ENCODE data around the gene SAMSN1.
"Not testable (repeated sequence)": the region's sequence is repeated elsewhere in the genome, so short reads cannot be mapped to it uniquely, and the experiment has no call there.

The SAMSN1 gene

DNA sequence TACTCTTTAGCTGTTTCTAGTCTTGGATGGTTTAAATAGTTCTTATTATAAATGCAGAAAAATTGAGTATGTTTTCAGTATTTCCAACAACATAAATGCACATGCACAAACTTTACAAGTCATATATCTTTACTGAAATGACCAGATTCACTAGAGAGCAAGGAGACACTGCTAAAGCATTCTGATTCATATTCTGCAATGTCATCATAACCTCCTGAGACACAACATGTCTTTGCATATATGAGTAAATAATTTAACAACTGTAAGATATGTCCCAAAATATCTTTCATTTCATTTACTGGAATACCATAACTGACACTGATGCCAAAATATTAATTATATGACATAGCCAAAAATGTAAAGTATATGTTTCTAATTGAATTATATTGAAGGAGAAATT is 16.8 kb upstream of the SAMSN1 start:
- no peak for DNase-seq

DNA sequence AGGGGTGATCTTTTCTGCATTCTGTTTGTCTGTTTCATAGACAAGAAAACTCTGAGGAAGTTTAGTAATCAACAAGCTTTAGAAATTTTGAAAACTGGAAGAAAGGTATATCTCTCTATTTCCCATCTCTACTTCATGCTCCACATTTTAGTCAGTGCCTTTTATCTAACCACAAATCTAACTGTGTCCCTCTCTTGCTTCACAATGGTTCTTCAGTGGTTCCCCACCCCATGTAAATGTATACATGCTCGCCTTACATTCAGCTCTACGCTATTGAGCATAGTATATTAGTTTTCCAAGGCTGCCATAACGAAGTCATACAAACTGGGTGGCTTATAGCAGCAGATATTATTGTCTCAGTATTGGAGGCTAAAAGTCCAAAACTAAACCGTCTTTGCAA is 14.4 kb upstream of the SAMSN1 start:
- DNase-seq, result no peak

DNA sequence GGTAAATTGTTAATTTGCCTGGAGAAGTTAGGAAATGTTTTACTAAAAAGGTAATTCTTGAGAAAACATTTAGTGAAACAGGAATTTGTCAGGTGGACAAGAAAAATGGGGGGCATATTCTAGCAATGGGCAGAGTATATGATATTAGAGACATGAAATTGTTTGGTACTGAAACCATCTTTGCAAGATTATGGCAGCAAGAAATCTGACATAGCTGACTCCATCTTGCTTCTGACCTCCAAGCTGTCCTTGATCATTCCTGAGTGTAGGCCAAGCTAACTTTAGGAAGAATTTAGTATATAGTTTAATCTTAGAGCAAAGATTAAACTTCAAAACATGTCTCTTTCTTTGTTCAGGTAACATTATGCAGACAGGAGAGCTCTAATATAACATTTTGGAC is 14.0 kb upstream of the SAMSN1 start:
- DNase-seq, result no peak

DNA sequence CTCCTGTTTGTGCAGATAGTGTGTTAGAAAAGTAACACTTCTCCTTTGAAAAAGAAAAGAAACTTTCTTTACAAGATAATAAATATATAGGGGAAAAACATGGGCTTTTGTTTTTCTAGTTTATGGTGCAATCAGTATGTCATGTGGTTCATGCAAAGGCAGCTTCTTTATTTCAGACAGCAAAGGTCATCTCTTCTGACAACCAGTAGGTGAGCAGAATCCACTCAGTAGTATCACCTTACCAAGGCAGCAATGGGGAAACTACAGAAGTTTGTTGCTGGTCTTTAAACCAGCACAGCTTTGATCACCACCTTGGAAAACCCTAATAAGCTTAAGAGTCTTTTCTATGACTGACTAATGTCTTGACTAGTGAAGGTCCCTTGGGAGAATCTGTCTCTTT is 13.0 kb upstream of the SAMSN1 start:
- DNase-seq, result no peak

DNA sequence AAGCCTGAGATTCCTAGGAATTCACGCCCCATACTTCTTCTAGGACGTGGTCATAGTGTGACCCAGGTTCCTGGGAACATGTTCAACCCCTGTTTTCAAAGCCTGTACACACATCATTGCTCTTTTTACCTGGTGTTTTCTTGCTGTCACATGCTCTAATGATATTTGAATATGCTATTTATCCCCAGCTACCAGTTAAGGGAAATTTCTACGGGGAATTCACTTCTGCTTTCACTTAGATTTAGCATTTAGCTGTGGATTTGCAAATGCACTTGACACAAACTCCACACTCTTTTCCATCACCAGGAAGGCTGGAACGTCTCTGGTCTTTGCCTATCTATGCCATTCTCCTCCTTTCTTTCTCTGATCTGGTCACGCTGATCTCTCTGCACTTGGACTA is 11.3 kb upstream of the SAMSN1 start:
- no peak for DNase-seq

DNA sequence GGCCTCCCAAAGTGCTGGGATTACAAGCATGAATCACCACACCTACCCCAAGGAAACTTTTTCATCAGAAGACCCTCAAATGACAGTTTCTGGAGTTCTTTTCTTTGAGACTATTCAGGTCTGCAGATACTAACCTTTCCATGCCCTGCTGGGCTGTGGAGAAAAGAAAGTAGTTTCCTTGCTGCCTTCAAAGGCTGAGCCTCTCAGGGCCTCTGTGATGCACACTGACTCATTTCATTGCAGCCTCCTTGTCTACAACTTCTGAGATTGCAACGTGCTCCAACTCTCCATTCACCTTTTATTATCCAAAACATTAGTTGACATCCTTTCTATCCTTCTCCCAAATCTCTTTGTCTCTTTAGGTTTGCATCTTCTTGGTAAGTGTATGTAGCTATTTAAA is 8.8 kb upstream of the SAMSN1 start:
- DNase-seq, result no peak

DNA sequence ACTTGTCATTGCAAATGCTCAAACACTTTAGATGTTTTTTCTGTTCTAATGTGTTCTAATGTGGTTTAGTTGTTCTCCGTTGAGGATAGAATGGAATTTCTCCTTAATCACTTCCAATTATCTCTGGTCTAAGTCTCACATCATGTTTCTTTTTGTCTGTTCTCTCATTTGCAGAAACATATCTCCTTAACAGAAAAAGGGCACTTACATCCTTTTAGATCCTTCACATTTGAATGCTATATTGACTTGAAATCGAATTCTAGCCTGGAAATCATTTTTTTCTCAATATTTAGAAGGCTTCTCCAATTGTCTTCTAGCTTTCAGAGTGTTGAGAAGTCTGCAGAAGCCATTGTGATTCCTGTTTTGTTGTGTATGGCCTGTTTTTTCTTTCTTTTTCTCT is 7.3 kb upstream of the SAMSN1 start:
- DNase-seq, result no peak

DNA sequence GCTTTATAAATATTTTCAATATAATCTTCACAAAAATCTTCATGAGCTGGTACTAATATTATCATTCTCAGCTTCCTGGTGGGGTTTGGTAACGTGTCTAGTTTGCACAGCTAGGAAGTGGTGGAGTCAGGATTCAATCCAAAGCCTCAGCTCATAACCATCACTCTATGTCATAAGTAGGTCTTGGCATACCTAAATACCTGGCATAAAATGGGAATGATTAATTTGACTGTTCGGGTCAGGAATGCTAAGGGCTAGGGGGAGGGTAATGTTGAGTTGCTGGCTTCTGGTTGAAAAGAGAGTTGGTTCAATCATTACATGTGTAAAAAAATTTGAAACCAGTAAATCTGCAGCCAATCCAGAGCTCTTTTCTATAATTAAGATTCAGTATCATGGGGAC is 5.6 kb upstream of the SAMSN1 start:
- DNase-seq, result no peak

DNA sequence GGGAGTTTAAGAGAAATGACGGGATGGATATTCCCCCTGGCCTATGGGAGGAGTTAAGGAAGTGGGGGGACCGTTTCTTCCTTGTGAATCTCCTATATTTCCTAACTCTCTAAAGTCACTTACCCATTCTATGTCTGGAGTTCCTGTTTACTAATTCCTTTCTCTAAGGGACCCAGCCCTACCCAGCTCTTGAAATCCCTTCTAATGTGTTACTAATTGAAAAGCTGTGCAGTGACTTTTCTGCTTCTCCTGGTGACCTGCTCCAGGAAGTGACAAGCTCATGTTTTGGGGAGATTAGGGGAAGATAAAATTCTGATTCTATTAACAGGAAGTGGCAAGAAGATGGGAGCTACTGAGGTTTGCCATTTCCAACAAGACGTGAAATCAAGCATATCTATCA is 4.0 kb upstream of the SAMSN1 start:
- DNase-seq, result no peak

DNA sequence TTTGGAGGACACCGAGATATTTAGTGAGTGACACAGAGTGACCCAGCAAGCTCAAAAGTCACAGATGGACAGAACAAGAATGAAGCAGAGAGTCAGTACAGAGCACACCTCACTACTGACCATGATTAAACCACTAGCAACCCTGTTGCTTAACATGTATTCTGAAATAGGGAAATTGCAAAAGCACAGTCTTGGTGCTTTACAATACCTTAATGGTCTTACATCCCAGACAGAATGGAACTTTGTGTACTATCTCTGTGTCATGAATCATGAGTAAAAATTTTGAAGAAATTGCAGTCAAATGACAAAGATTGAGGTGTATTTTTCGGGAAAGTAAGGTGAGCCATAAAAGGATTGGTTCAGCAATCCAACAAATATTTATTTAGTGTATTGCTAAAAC is 2.7 kb upstream of the SAMSN1 start:
- no peak for DNase-seq

DNA sequence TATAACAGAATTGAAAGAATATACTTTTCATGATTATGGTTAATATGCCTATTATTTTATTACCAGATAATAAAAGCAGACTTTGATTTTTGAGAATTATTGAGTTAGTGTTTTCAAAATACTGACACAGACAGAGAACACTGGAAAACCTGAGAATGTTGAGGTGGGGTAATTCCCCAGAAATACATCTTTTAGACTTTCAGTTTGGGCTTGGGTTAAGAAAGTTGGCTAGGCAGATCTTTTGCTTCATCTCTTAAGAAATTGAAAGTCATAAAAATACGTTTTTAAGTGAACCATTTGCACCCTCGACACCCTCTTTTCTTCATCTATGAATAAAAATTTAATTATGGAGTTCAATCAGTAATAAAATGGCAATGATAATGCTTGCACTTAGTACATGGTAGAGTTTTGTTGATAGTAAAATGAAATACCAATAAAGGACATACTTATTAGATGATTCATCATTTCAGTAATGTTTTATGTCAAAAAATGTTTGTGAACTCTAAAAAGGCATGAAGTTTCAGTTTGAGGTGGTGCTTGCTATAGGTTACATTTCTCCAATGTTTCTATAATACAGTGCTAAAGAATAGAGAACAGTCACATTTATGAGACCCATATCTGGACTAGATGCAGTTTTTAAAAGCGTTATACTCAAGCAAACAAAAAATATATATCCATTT is 1.9 kb upstream of the SAMSN1 start:
- no peak for DNase-seq

DNA sequence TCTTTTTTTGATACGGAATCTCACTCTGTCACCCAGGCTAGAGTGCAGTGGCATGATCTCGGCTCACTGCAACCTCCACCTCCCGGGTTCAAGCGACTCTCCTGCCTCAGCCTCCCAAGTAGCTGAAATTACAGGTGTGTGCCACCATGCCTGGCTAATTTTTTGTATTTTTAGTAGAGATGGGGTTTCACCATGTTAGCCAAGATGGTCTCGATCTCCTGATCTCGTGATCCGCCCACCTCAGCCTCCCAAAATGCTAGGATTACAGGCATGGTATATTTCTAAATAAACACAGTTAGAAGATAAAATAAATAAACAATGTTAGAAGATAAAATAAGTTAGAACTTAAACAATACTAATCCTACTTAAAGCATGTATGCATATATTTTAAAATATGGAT is 604 bp upstream of the SAMSN1 start:
- not testable (repeated sequence) for DNase-seq

DNA sequence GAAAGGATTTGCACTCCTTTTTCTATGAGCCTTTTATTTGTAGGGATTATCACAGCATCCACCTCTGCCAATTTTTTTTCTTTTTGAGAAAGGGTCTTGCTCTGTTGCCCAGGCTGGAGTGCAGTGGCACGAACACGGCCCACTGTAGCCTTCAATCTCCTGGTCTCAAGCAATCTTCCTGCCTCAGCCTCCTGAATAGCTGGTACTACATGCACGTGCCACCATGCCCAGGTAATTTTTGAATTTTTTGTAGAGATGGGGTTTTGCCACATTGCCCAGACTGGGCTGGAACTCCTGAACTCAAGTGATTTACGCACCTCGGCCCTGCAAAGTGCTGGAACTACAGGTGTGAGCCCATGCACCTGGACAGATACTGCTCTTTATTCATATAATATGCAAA is 2.1 kb downstream of the SAMSN1 start:
- DNase-seq, result no peak

DNA sequence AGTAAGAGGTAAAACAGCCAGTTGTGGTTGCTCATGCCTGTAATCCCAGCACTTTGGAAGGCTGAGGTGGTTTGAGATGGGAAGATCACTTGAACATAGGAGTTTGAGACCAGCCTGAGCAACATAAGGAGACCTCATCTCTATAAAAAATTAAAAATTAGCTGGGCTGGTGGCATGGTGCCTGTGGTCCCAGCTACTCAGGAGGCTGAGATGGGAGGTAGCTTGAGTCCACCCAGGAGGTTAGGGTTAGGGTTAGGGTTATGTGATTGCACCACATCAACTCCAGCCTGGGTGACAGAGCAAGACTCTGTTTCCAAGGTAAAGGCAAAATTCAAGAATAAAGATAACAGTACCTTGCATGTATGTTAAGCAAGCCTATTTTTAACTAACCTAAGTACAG is 3.5 kb downstream of the SAMSN1 start:
- DNase-seq, result no peak

DNA sequence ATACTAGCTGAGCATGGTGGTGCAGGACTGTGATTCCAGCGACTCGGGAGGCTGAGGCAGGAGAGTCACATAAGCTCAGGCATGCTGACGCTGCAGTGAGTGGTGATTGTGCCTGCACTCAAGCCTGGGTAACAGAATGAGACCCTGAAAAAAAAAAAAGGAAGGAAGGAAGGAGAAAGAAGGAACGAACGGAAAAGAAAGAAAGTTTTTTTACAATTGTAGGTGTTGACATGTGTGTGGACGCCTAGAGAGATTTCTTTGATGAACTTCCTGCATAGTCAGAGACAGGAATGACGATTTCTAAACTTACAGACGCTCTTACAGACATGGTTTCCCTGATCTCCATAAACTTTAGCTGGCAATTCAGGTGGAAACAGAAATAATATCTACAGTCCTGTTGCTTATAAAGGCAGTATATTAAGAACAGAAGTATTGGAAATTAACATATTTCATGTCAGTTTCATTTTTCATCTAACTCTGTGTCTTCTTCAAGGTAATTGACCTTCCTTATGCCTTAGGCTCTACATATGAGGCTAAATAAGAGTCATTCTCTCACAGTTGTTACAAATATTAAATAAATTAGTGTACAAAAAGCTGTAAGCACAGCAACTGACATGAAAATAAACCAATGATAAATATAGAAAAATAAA is 4.1 kb downstream of the SAMSN1 start:
- DNase-seq, result no peak

DNA sequence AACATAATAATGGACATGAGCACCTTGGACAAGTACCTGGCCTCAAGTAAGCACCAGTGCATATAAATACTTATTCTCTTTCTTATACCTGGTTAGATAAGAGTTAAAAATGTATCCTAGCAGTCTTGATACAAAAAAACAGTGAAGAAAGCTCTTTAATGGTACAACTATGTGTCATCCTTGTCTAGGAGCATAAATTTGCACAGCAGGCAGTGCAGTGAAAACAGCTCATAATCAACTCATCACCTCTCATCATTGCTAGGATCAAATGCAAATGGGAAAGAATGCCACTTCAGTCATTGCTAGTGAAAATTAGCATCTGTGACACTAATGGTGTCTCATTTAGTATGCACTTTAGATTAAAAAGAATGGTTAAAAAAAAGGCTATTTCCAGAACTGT is 7.6 kb downstream of the SAMSN1 start:
- no peak for DNase-seq

DNA sequence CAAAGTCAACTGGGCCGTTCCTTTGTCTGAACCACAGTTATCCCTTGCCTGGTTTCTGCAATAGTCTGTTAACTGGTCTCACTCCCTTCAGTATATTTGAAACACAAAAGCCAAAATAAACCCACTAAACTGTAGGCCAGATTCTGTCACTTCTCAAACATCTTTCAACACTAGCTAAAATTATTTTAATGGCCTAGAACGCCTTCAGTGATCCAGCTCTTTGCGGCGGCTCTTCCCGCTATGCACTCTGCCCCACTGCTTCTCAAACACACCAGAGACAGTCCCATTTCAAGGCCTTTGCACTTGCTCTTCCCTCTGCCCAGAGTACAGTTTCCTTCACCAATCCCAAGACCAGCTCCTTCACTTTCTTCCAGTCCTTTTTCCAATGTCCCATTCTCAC is 9.2 kb downstream of the SAMSN1 start:
- no peak for DNase-seq

DNA sequence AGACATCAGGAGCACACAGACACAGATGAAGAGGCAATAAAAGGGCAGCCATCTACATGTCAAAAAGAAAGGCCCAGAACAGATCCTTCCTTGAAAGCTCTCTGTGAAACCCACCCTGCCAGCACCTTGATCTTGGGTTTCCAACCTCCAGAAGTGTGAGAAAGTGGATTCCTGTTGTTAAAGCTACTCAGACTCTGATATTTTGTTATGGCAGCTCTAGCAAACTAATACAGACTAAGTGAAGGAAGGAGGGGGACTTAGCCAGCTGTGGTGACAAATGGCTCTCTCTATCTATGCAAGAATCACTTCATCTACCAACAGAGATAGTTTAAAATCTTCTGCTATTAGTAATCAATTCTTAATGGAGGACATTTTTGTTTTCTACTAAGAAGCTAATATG is 10.4 kb downstream of the SAMSN1 start:
- no peak for DNase-seq

DNA sequence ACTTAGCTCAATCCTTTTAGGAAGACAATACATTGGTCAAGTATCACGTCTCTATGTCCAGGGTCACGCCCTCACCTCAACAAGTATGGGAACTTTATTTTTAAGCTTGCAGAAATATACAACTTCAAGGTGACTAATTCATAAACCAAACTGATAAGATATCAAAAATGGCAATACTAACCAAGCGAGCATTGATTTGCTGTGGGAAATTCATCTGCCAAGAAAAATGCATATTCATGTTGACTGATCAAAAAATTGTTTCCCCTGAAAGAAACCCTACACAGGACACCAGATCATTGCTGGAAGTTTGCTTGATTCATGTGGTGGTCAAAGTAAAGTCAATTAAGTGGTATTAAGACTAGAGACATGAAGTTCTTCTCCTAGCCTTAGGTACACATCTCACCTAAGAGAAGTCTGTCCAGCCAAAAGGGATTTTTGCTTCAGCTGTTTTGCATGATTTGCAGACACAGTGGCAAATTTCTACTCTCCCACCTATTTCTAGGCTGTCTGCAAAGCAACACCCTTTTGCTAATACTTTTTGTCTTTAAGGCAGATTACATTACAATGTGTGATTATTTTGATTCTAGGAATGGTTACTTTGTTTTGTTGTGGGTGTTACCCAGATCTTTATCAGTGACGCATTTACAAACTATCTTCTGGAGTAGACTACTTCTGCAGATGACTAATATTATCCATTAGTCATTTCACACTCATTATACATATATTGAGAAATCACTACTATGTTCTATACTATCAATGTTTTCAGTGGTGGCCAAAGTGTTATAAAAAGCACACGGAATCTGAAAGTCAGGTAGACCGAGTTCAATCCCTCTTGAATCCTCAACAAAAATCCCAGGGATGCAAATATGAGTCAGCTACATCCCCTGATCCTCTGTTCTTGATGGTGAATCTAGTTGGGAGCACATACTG is 12.4 kb downstream of the SAMSN1 start:
- no peak for DNase-seq

DNA sequence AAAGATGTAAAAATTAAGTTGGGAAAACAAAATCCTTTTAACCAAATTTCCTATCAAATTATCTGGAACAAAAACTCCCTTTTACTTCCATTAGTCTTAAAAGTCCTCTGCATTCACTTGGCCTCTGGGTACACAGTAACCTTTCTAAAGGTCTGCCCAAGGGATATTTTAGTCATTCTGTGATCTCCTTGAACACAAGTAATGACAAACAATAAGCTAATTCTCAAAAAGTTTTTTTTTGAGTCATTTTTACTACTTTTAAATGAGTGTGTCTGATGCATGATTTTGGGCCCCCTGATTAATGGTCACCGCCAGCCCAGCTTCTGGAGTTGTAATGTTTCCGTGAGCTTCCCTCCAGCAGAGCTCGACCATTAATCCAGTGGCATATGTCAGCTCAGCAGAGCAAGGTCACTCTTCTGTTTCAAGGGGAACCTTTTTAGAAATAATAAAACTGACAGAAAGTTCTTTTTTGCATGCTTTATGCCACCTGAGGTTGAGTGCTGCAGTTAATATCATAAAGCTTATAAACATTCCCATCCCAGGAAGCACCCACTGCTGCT is 14.3 kb downstream of the SAMSN1 start:
- no peak for DNase-seq

DNA sequence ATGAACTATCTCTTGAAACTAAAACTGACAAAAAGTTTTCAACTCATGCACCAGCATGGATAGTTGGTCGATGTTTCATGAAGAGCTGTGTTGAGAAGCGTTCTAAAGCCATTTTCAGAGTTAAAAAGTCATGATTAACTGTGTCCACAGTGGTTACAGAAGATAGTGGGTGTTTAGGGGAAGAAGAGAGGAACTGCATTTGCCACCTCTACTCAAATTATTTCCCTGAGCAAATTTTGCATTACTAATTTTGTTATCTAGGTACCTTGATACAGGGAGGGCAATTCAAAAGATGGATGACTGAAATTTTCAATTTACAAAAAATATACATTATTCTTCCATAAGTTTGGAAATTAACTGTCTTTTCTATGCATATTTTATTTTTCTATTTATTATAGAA is 15.5 kb downstream of the SAMSN1 start:
- DNase-seq, result no peak

DNA sequence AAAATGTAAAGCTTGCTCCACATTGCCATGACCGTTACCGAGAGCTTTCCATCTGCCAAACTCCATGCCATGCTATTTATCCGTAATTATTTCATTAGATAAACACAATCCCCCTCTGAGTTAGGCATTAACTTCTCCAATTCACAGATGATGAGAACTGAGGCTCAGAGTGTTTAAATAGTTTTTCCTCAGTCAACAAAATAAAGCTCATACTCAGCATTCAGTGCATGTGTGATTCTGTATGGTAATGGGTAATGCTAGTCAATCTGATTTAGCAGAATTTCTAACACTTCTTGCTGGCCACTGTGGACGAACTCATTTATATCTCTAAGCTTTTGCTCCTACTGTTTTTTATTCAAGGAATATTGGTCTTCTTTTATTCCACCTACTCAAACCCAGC is 17.3 kb downstream of the SAMSN1 start:
- no peak for DNase-seq

All from NCI-H2029 (cell line).